ENCODE data around the gene LCN12.

The LCN12 gene

DNA sequence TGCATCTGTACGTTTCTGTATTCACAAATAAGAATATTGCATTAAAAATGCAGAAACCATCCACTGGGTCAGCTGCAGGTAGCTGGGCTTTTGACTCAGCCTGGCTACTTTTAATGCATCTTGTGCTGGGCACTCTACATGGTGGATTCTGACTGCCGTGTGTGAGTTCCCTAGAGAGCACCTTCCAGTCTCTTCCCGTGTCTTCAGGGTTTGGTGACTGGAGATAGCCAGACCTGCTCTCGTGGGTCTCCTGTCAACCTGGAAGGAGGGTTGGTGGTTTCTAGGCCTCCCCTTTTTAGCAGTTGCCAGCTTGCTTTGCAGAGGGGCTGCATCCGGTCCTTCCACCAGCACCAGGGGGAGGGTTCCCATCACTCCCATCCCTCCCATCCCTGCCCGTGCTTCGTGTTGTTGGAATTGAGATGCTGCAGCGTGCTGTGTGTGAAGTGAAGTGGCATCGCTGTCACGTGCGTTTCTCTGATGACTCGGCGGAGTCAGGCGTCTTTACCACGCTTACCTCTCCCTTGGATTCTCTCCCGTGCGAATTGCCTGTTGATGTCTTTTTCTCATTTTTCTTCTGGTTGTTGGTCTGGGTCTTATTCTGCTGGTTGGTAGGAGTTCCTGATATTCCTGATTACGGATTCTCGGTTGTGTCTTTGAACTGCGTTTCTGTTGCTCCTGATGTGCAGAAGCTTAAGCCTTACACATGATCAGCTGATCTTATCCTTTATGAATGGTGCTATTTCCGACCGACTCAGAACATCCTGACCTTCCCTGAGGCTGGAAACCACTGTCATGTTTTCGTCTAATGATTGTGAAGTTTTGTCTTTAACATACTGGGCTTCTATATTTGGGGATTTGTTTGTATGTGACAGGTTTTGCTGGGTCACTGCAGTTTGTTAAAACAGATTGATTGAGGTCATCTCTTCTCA, 24.5 kb upstream of the LCN12 start:
- Histone ChIP-seq H3K27ac (ENCODE audit: low read depth, low read length, severe bottlenecking) (no peak overlapping the region), H3K4me3 (ENCODE audit: extremely low read depth, insufficient read depth, low read length, poor library complexity, severe bottlenecking) (no peak overlapping the region), H3K4me1 (ENCODE audit: control insufficient read depth, insufficient read depth, low read length, poor library complexity, severe bottlenecking) (no peaks in the 10 kb centered on the region), H3K36me3 (ENCODE audit: control insufficient read depth, insufficient read depth, low read length) (peaks cover 77% of the 10 kb centered on the region), H3K9me3 (ENCODE audit: control insufficient read depth, low read length) (no peaks in the 10 kb centered on the region)
- 96 to 98% methylated on average over 17 of the region's 23 CpGs for WGBS, 2 experiments (ENCODE audit: insufficient coverage in 2 of 2)

- H3K36me3 ChIP-seq (ENCODE audit: control insufficient read depth, insufficient read depth, low read length) = peaks cover 69% of the 10 kb centered on the region
Measured at GRCh38 chr9:136928591-136928990, 23.5 kb upstream of the LCN12 start.

DNA sequence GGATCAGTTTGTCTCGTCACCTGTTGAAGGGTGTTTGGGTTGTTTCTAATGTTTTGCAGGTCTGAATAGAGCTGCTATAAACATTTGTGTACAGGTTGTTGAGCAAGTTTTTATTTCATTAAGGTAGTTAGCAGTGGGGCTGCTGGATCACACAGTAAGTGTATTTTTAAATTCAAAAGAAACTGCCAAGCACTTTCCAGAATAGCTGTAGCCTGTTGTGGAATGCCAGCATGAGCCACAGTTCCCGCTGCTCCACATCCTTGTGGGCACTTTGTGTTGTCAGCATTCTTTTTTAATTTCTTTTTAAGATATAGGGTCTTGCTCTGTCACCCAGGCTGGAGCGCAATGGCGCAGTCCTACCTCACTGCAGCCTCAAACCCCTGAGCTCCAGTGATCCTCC, 22.1 kb upstream of the LCN12 start:
- no peak overlapping the region for H3K27ac ChIP-seq (ENCODE audit: low read depth, low read length, severe bottlenecking)
- WGBS, 2 experiments (ENCODE audit: insufficient coverage in 2 of 2) = 100% methylated on average over 3 of the region's 4 CpGs
- no peak overlapping the region for H3K4me3 ChIP-seq (ENCODE audit: extremely low read depth, insufficient read depth, low read length, poor library complexity, severe bottlenecking)
- H3K9me3 ChIP-seq (ENCODE audit: control insufficient read depth, low read length) = no peaks in the 10 kb centered on the region
- H3K4me1 ChIP-seq (ENCODE audit: control insufficient read depth, insufficient read depth, low read length, poor library complexity, severe bottlenecking) = no peaks in the 10 kb centered on the region
- peaks cover 70% of the 10 kb centered on the region for H3K36me3 ChIP-seq (ENCODE audit: control insufficient read depth, insufficient read depth, low read length)

More at GRCh38 chr9:136928591-136928990, 23.5 kb upstream of the LCN12 start:
- Histone ChIP-seq H3K4me3 (ENCODE audit: extremely low read depth, insufficient read depth, low read length, poor library complexity, severe bottlenecking) (no peak overlapping the region), H3K27ac (ENCODE audit: low read depth, low read length, severe bottlenecking) (no peak overlapping the region), H3K9me3 (ENCODE audit: control insufficient read depth, low read length) (no peaks in the 10 kb centered on the region), H3K4me1 (ENCODE audit: control insufficient read depth, insufficient read depth, low read length, poor library complexity, severe bottlenecking) (no peaks in the 10 kb centered on the region)
- WGBS, 2 experiments (ENCODE audit: insufficient coverage in 2 of 2) = 93 to 97% methylated on average over 9 of the region's 9 CpGs

DNA sequence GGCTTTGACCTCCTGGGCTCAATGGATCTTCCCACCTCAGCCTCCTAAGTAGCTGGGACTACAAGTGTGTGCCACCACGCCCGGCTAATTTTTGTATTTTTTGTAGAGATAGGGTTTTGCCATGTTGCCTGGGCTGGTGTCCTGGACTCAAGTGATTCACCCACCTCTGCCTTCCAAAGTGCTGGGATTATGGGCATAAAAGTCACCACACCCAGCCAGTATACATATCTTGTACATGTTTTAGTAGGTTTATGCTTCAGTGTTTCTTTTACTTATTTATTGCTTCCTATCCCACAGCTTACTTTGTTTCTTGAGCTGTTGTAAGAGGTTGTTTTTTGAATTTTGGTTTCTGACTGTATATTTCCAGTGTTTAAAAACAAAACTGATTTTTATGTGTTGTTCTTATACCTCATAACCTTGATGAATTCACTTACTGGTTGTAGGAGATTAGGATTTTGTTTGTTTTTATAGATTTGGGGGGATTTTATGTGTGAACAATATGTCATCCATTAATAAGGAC, 20.4 kb upstream of the LCN12 start:
- no peak overlapping the region for H3K4me3 ChIP-seq (ENCODE audit: extremely low read depth, insufficient read depth, low read length, poor library complexity, severe bottlenecking)
- no peaks in the 10 kb centered on the region for H3K9me3 ChIP-seq (ENCODE audit: control insufficient read depth, low read length)
- no peak overlapping the region for H3K27ac ChIP-seq (ENCODE audit: low read depth, low read length, severe bottlenecking)
- peaks cover 61% of the 10 kb centered on the region for H3K36me3 ChIP-seq (ENCODE audit: control insufficient read depth, insufficient read depth, low read length)
- no peaks in the 10 kb centered on the region for H3K4me1 ChIP-seq (ENCODE audit: control insufficient read depth, insufficient read depth, low read length, poor library complexity, severe bottlenecking)
- no CpG with 5 or more reads among the region's 2 CpGs for WGBS, 2 experiments (ENCODE audit: insufficient coverage in 2 of 2)

GRCh38 chr9:136934277-136934676, 17.8 kb upstream of the LCN12 start:
- WGBS, 2 experiments (ENCODE audit: insufficient coverage in 2 of 2) = 94 to 96% methylated on average over 2 of the region's 3 CpGs
- Histone ChIP-seq H3K36me3 (ENCODE audit: control insufficient read depth, insufficient read depth, low read length) (peaks cover 55% of the 10 kb centered on the region), H3K9me3 (ENCODE audit: control insufficient read depth, low read length) (no peaks in the 10 kb centered on the region), H3K4me1 (ENCODE audit: control insufficient read depth, insufficient read depth, low read length, poor library complexity, severe bottlenecking) (no peaks in the 10 kb centered on the region), H3K4me3 (ENCODE audit: extremely low read depth, insufficient read depth, low read length, poor library complexity, severe bottlenecking) (no peak overlapping the region), H3K27ac (ENCODE audit: low read depth, low read length, severe bottlenecking) (no peak overlapping the region)

GRCh38 chr9:136935651-136936050, 16.4 kb upstream of the LCN12 start:
- WGBS, 2 experiments (ENCODE audit: insufficient coverage in 2 of 2) = 93 to 100% methylated on average over 2 to 3 of the region's 3 CpGs

DNA sequence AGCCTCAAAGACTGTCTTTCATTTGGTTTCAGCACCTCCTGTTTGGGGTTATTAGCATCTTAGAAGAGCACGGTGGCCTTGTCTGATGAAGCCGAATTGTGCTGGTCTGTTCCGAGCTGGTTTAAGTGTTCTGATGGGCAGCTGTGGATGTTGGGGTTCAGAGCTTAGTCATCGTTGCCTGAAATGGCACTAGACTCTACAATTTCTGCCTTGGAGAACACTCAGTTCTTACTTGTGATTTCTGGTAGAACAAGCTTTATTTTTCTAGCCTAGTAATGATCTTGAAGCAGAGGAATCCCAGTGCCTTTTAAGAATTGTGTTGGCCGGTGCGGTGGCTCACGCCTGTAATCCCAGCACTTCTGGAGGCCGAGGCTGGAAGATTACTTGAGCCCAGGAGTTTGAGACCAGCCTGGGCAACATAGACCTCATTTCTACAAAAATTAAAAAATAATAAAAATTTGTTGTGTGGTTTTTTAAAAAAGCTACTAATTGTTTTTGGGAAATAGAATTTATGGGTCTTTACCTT, 15.4 kb upstream of the LCN12 start:
- no peaks in the 10 kb centered on the region for H3K9me3 ChIP-seq (ENCODE audit: control insufficient read depth, low read length)
- no peak overlapping the region for H3K27ac ChIP-seq (ENCODE audit: low read depth, low read length, severe bottlenecking)
- H3K36me3 ChIP-seq (ENCODE audit: control insufficient read depth, insufficient read depth, low read length) = peaks cover 63% of the 10 kb centered on the region
- no peak overlapping the region for H3K4me3 ChIP-seq (ENCODE audit: extremely low read depth, insufficient read depth, low read length, poor library complexity, severe bottlenecking)
- 85 to 90% methylated on average over 4 to 7 of the region's 8 CpGs for WGBS, 2 experiments (ENCODE audit: insufficient coverage in 2 of 2)
- no peaks in the 10 kb centered on the region for H3K4me1 ChIP-seq (ENCODE audit: control insufficient read depth, insufficient read depth, low read length, poor library complexity, severe bottlenecking)

More at GRCh38 chr9:136935651-136936050, 16.4 kb upstream of the LCN12 start:
- H3K9me3 ChIP-seq (ENCODE audit: control insufficient read depth, low read length) = no peaks in the 10 kb centered on the region
- no peaks in the 10 kb centered on the region for H3K4me1 ChIP-seq (ENCODE audit: control insufficient read depth, insufficient read depth, low read length, poor library complexity, severe bottlenecking)
- H3K27ac ChIP-seq (ENCODE audit: low read depth, low read length, severe bottlenecking) = no peak overlapping the region
- no peak overlapping the region for H3K4me3 ChIP-seq (ENCODE audit: extremely low read depth, insufficient read depth, low read length, poor library complexity, severe bottlenecking)
- peaks cover 62% of the 10 kb centered on the region for H3K36me3 ChIP-seq (ENCODE audit: control insufficient read depth, insufficient read depth, low read length)

GRCh38 chr9:136937186-136938001, 14.7 kb upstream of the LCN12 start:
- 94 to 97% methylated on average over 14 of the region's 15 CpGs for WGBS, 2 experiments (ENCODE audit: insufficient coverage in 2 of 2)
- Histone ChIP-seq H3K9me3 (ENCODE audit: control insufficient read depth, low read length) (no peaks in the 10 kb centered on the region), H3K36me3 (ENCODE audit: control insufficient read depth, insufficient read depth, low read length) (peaks cover 67% of the 10 kb centered on the region), H3K4me1 (ENCODE audit: control insufficient read depth, insufficient read depth, low read length, poor library complexity, severe bottlenecking) (no peaks in the 10 kb centered on the region), H3K4me3 (ENCODE audit: extremely low read depth, insufficient read depth, low read length, poor library complexity, severe bottlenecking) (no peak overlapping the region), H3K27ac (ENCODE audit: low read depth, low read length, severe bottlenecking) (no peak overlapping the region)

- Histone ChIP-seq H3K9me3 (ENCODE audit: control insufficient read depth, low read length) (no peaks in the 10 kb centered on the region), H3K4me1 (ENCODE audit: control insufficient read depth, insufficient read depth, low read length, poor library complexity, severe bottlenecking) (peaks cover 4% of the 10 kb centered on the region), H3K4me3 (ENCODE audit: extremely low read depth, insufficient read depth, low read length, poor library complexity, severe bottlenecking) (no peak overlapping the region), H3K27ac (ENCODE audit: low read depth, low read length, severe bottlenecking) (no peak overlapping the region), H3K36me3 (ENCODE audit: control insufficient read depth, insufficient read depth, low read length) (peaks cover 68% of the 10 kb centered on the region)
- 92 to 96% methylated on average over 28 of the region's 28 CpGs for WGBS, 2 experiments (ENCODE audit: insufficient coverage in 2 of 2)
Measured at GRCh38 chr9:136939431-136939995, 12.6 kb upstream of the LCN12 start.

GRCh38 chr9:136939996-136940525, 12.0 kb upstream of the LCN12 start:
- Histone ChIP-seq H3K4me1 (ENCODE audit: control insufficient read depth, insufficient read depth, low read length, poor library complexity, severe bottlenecking) (peaks cover 4% of the 10 kb centered on the region), H3K4me3 (ENCODE audit: extremely low read depth, insufficient read depth, low read length, poor library complexity, severe bottlenecking) (no peak overlapping the region), H3K9me3 (ENCODE audit: control insufficient read depth, low read length) (no peaks in the 10 kb centered on the region), H3K36me3 (ENCODE audit: control insufficient read depth, insufficient read depth, low read length) (peaks cover 64% of the 10 kb centered on the region), H3K27ac (ENCODE audit: low read depth, low read length, severe bottlenecking) (no peak overlapping the region)
- 96 to 99% methylated on average over 13 to 16 of the region's 16 CpGs for WGBS, 2 experiments (ENCODE audit: insufficient coverage in 2 of 2)
